ENCODE data around the gene CCNC.

- no peak for TF ChIP-seq ZNF274 (CRISPR knock-in tag; IDR thresholded peaks at IDR 0.05)
- no peak for TF ChIP-seq ELF1 (CRISPR knock-in tag; IDR thresholded peaks at IDR 0.05)
- TF ChIP-seq POLR2A (IDR thresholded peaks at IDR 0.05; ENCODE audit: insufficient read depth in 1 of 2, low read depth in 2 of 2, low read length in 2 of 2): no peak
- TF ChIP-seq, protein P1, sequence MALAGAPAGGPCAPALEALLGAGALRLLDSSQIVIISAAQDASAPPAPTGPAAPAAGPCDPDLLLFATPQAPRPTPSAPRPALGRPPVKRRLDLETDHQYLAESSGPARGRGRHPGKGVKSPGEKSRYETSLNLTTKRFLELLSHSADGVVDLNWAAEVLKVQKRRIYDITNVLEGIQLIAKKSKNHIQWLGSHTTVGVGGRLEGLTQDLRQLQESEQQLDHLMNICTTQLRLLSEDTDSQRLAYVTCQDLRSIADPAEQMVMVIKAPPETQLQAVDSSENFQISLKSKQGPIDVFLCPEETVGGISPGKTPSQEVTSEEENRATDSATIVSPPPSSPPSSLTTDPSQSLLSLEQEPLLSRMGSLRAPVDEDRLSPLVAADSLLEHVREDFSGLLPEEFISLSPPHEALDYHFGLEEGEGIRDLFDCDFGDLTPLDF (CRISPR knock-in tag; IDR thresholded peaks at IDR 0.05): no peak
- TF ChIP-seq HDAC2 (CRISPR knock-in tag; IDR thresholded peaks at IDR 0.05): no peak
- no peak for TF ChIP-seq TOPORS (CRISPR knock-in tag; IDR thresholded peaks at IDR 0.05)
- TF ChIP-seq REST (IDR thresholded peaks at IDR 0.05; ENCODE audit: borderline replicate concordance in 1 of 2, low read depth in 1 of 2, low read length in 2 of 2): no peak
- TF ChIP-seq NR3C1 (CRISPR knock-in tag; IDR thresholded peaks at IDR 0.05): no peak
- no peak for TF ChIP-seq ZNF850 (CRISPR knock-in tag; conservative IDR thresholded peaks at IDR 0.05)
- TF ChIP-seq TCF7 (IDR thresholded peaks at IDR 0.05; ENCODE audit: low read depth): no peak
- TF ChIP-seq BCL6 (CRISPR knock-in tag; IDR thresholded peaks at IDR 0.05): no peak
- TF ChIP-seq, protein P2, sequence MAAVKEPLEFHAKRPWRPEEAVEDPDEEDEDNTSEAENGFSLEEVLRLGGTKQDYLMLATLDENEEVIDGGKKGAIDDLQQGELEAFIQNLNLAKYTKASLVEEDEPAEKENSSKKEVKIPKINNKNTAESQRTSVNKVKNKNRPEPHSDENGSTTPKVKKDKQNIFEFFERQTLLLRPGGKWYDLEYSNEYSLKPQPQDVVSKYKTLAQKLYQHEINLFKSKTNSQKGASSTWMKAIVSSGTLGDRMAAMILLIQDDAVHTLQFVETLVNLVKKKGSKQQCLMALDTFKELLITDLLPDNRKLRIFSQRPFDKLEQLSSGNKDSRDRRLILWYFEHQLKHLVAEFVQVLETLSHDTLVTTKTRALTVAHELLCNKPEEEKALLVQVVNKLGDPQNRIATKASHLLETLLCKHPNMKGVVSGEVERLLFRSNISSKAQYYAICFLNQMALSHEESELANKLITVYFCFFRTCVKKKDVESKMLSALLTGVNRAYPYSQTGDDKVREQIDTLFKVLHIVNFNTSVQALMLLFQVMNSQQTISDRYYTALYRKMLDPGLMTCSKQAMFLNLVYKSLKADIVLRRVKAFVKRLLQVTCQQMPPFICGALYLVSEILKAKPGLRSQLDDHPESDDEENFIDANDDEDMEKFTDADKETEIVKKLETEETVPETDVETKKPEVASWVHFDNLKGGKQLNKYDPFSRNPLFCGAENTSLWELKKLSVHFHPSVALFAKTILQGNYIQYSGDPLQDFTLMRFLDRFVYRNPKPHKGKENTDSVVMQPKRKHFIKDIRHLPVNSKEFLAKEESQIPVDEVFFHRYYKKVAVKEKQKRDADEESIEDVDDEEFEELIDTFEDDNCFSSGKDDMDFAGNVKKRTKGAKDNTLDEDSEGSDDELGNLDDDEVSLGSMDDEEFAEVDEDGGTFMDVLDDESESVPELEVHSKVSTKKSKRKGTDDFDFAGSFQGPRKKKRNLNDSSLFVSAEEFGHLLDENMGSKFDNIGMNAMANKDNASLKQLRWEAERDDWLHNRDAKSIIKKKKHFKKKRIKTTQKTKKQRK (IDR thresholded peaks at IDR 0.05; ENCODE audit: low read length): no peak
- no peak for TF ChIP-seq CREB1 (IDR thresholded peaks at IDR 0.05)
- TF ChIP-seq CREB1 (CRISPR knock-in tag; IDR thresholded peaks at IDR 0.05): no peak
Measured at GRCh38 chr6:99512033-99512432, 56.4 kb downstream of the CCNC start.
